HG03460 (cell line): ENCODE data around the gene HOXD8.

ENCODE experiments used
- ATAC-seq: cut with Tn5 transposase; IDR thresholded peaks from one replicate; pipeline ENCODE4 v1.9.1; 2021; ENCODE audit not compliant: unreplicated experiment

The HOXD8 gene

GRCh38 chr2:176145085-176145969 lies 15.8 kb downstream of the HOXD8 start:
- no peak for ATAC-seq

GRCh38 chr2:176146101-176146500 lies 16.6 kb downstream of the HOXD8 start:
- ATAC-seq: no peak

GRCh38 chr2:176146645-176147044 lies 17.1 kb downstream of the HOXD8 start:
- no peak for ATAC-seq

GRCh38 chr2:176147210-176147799 lies 17.8 kb downstream of the HOXD8 start:
- ATAC-seq: no peak

GRCh38 chr2:176147800-176148496 lies 18.4 kb downstream of the HOXD8 start:
- ATAC-seq: no peak

GRCh38 chr2:176148751-176149421 lies 19.4 kb downstream of the HOXD8 start:
- no peak for ATAC-seq

GRCh38 chr2:176149481-176149938 lies 20.0 kb downstream of the HOXD8 start:
- ATAC-seq: no peak

- no peak for ATAC-seq
These were observed 20.6 kb downstream of the HOXD8 start for GRCh38 chr2:176149939-176150583.

GRCh38 chr2:176150584-176151441 lies 21.3 kb downstream of the HOXD8 start:
- no peak for ATAC-seq

- no peak for ATAC-seq
These were observed 22.2 kb downstream of the HOXD8 start, which contains the start of gene HOXD4 for GRCh38 chr2:176151442-176152287. Gene HOXD4, plus strand, starts transcription at chr2:176151550. Its CDS starts 84 bp downstream, at chr2:176151634.

- no peak for ATAC-seq
These were observed 23.1 kb downstream of the HOXD8 start for GRCh38 chr2:176152350-176153181.

GRCh38 chr2:176154576-176155252 lies 25.2 kb downstream of the HOXD8 start:
- ATAC-seq: no peak

- ATAC-seq: no peak
These were observed 26.0 kb downstream of the HOXD8 start for GRCh38 chr2:176155356-176156044.

- no peak for ATAC-seq
These were observed 26.8 kb downstream of the HOXD8 start for GRCh38 chr2:176156301-176156806.

- ATAC-seq: no peak
These were observed 27.4 kb downstream of the HOXD8 start, which contains the start of gene HOXD3 for GRCh38 chr2:176156807-176157498. Gene HOXD3, plus strand, starts transcription at chr2:176157307. Its CDS starts 11,808 bp downstream, at chr2:176169115.
